Measurements from ENCODE around the gene ACACA.

Gene ACACA

GRCh38 chr17:37317867-37318266, 88.8 kb downstream of the ACACA start:
- no peaks in the 10 kb centered on the region for H3K9me3 ChIP-seq (ENCODE audit: severe bottlenecking)
- H3K27me3 ChIP-seq (ENCODE audit: insufficient read depth, poor library complexity, severe bottlenecking) = no peaks in the 10 kb centered on the region
- H3K36me3 ChIP-seq (ENCODE audit: low read depth) = peaks cover 67% of the 10 kb centered on the region
- H3K27ac ChIP-seq (ENCODE audit: poor library complexity, severe bottlenecking) = no peak overlapping the region
- no peak for DNase-seq (ENCODE audit: low spot score)
- H3K4me3 ChIP-seq (ENCODE audit: severe bottlenecking) = no peak overlapping the region
- ATAC-seq (ENCODE audit: low read depth) = no peak
- TF ChIP-seq CTCF (IDR thresholded peaks at IDR 0.05; ENCODE audit: poor library complexity, severe bottlenecking) = no peak
- H3K4me1 ChIP-seq (ENCODE audit: insufficient read depth, poor library complexity, severe bottlenecking) = no peaks in the 10 kb centered on the region

GRCh38 chr17:37315601-37316000, 91.0 kb downstream of the ACACA start:
- Histone ChIP-seq H3K4me3 (ENCODE audit: severe bottlenecking) (no peak overlapping the region), H3K4me1 (ENCODE audit: insufficient read depth, poor library complexity, severe bottlenecking) (no peaks in the 10 kb centered on the region), H3K27ac (ENCODE audit: poor library complexity, severe bottlenecking) (no peak overlapping the region), H3K27me3 (ENCODE audit: insufficient read depth, poor library complexity, severe bottlenecking) (no peaks in the 10 kb centered on the region), H3K36me3 (ENCODE audit: low read depth) (peaks cover 68% of the 10 kb centered on the region), H3K9me3 (ENCODE audit: severe bottlenecking) (no peaks in the 10 kb centered on the region)
- no peak for TF ChIP-seq CTCF (IDR thresholded peaks at IDR 0.05; ENCODE audit: poor library complexity, severe bottlenecking)
- ATAC-seq (ENCODE audit: low read depth) = no peak
- no peak for DNase-seq (ENCODE audit: low spot score)

GRCh38 chr17:37312137-37312923, 94.3 kb downstream of the ACACA start:
- peaks cover 62% of the 10 kb centered on the region for H3K36me3 ChIP-seq (ENCODE audit: low read depth)
- DNase-seq (ENCODE audit: low spot score) (no peak), ATAC-seq (ENCODE audit: low read depth) (no peak)

GRCh38 chr17:37310940-37311339, 95.7 kb downstream of the ACACA start:
- Histone ChIP-seq H3K27me3 (ENCODE audit: insufficient read depth, poor library complexity, severe bottlenecking) (no peaks in the 10 kb centered on the region), H3K27ac (ENCODE audit: poor library complexity, severe bottlenecking) (no peak overlapping the region)

More at GRCh38 chr17:37312137-37312923, 94.3 kb downstream of the ACACA start:
- no peaks in the 10 kb centered on the region for H3K27me3 ChIP-seq (ENCODE audit: insufficient read depth, poor library complexity, severe bottlenecking)
- peaks cover 5% of the 10 kb centered on the region for H3K4me1 ChIP-seq (ENCODE audit: insufficient read depth, poor library complexity, severe bottlenecking)
- H3K4me3 ChIP-seq (ENCODE audit: severe bottlenecking) = no peak overlapping the region
- H3K27ac ChIP-seq (ENCODE audit: poor library complexity, severe bottlenecking) = no peak overlapping the region
- TF ChIP-seq CTCF (IDR thresholded peaks at IDR 0.05; ENCODE audit: poor library complexity, severe bottlenecking) = no peak
- no peaks in the 10 kb centered on the region for H3K9me3 ChIP-seq (ENCODE audit: severe bottlenecking)

More at GRCh38 chr17:37310940-37311339, 95.7 kb downstream of the ACACA start:
- peaks cover 5% of the 10 kb centered on the region for H3K4me1 ChIP-seq (ENCODE audit: insufficient read depth, poor library complexity, severe bottlenecking)
- ATAC-seq (ENCODE audit: low read depth) = no peak
- TF ChIP-seq CTCF (IDR thresholded peaks at IDR 0.05; ENCODE audit: poor library complexity, severe bottlenecking) = no peak
- no peak overlapping the region for H3K4me3 ChIP-seq (ENCODE audit: severe bottlenecking)
- no peak for DNase-seq (ENCODE audit: low spot score)
- H3K36me3 ChIP-seq (ENCODE audit: low read depth) = peaks cover 56% of the 10 kb centered on the region
- H3K9me3 ChIP-seq (ENCODE audit: severe bottlenecking) = no peaks in the 10 kb centered on the region
